HFFc6 (cell line): Measurements from ENCODE around the gene TOMM7. TPM values are rescaled to one million over a fixed set of nuclear protein-coding genes. Genes with fewer than 3 reads are reported as not detected.
A peak's percentile ranks its signal among the peaks of the same experiment; 100 is the strongest.

Experiments
- DNase-seq: peaks from one replicate; pipeline ENCODE4 v3.0.0-alpha.2; 2018
- H3K27ac Mint-ChIP-seq: 2 replicates; pipeline ENCODE4 v1.8.0; 2020; ENCODE audit warnings: mild to moderate bottlenecking, mixed read lengths
- H3K27me3 Mint-ChIP-seq: 2 replicates; pipeline ENCODE4 v1.8.0; 2021; ENCODE audit warnings: mild to moderate bottlenecking, moderate library complexity, mixed read lengths; ENCODE audit not compliant: insufficient read depth
- H3K36me3 Mint-ChIP-seq: 2 replicates; pipeline ENCODE4 v1.8.0; 2021; ENCODE audit warnings: low read depth, mixed read lengths
- H3K4me1 Mint-ChIP-seq: 2 replicates; pipeline ENCODE4 v1.8.0; 2020; ENCODE audit warnings: low read depth, mixed read lengths
- H3K4me3 Mint-ChIP-seq: 2 replicates; pipeline ENCODE4 v1.8.0; 2020; ENCODE audit warnings: mild to moderate bottlenecking, moderate library complexity, mixed read lengths
- H3K9me3 Mint-ChIP-seq: 2 replicates; pipeline ENCODE4 v1.8.0; 2020; ENCODE audit warnings: mild to moderate bottlenecking, mixed read lengths
- CTCF ChIP-seq: fragments of 200-600 bp; sonication (generic); IDR thresholded peaks from 2 replicates; pipeline ENCODE4 v1.5.0; 2021; ENCODE audit warnings: antibody characterized with exemption, mild to moderate bottlenecking
- total RNA-seq, 6 experiments: library from RNA; stranded (reverse); fragmentation: NEBNext Ultra II Directional; extraction: Animal tissue kit (Norgen Biotek cat#: 25700); gene quantifications; 2 replicates in 1 of 6; 3 replicates in 5 of 6; pipeline ENCODE4 v1.2.3, GENCODE V29; 2021

The TOMM7 gene
- total RNA-seq, 6 experiments from 2014 or later, result 234 to 372 (median 324) TPM

- peaks cover 63% of the 10 kb centered on the region for H3K36me3 Mint-ChIP-seq
- TF ChIP-seq CTCF, result no peak
- no peak for DNase-seq
- H3K4me1 Mint-ChIP-seq, result peaks cover 70% of the 10 kb centered on the region
- H3K27ac Mint-ChIP-seq, result peak overlapping the region; percentile 100
- peaks cover 25% of the 10 kb centered on the region for H3K27me3 Mint-ChIP-seq
- H3K4me3 Mint-ChIP-seq, result peak overlapping the region; percentile 97
- no peaks in the 10 kb centered on the region for H3K9me3 Mint-ChIP-seq
These were observed 35.6 kb upstream of the TOMM7 start for GRCh38 chr7:22858274-22858639.

GRCh38 chr7:22856416-22856815 is 33.8 kb upstream of the TOMM7 start:
- Mint-ChIP-seq H3K4me1 (peaks cover 62% of the 10 kb centered on the region), H3K27me3 (peaks cover 19% of the 10 kb centered on the region), H3K4me3 (peak overlapping the region; percentile 97), H3K9me3 (no peaks in the 10 kb centered on the region), H3K27ac (peak overlapping the region; percentile 100), H3K36me3 (peaks cover 50% of the 10 kb centered on the region)
- no peak for DNase-seq
- no peak for TF ChIP-seq CTCF

- no peak for TF ChIP-seq CTCF
- DNase-seq, result no peak
- Mint-ChIP-seq H3K27ac (peak overlapping the region; percentile 100), H3K9me3 (no peaks in the 10 kb centered on the region), H3K27me3 (peaks cover 19% of the 10 kb centered on the region), H3K4me1 (peaks cover 54% of the 10 kb centered on the region), H3K4me3 (peak overlapping the region; percentile 97), H3K36me3 (peaks cover 38% of the 10 kb centered on the region)
These were observed 32.4 kb upstream of the TOMM7 start for GRCh38 chr7:22855049-22855392.

GRCh38 chr7:22854158-22855048 is 31.8 kb upstream of the TOMM7 start:
- Mint-ChIP-seq H3K36me3 (peaks cover 32% of the 10 kb centered on the region), H3K4me1 (peaks cover 52% of the 10 kb centered on the region), H3K27ac (peak overlapping the region; percentile 100), H3K4me3 (peak overlapping the region; percentile 97), H3K27me3 (peaks cover 19% of the 10 kb centered on the region), H3K9me3 (no peaks in the 10 kb centered on the region)
- TF ChIP-seq CTCF, result peak; percentile 98
- DNase-seq, result peak; percentile 87

GRCh38 chr7:22853674-22854157 is 31.1 kb upstream of the TOMM7 start:
- Mint-ChIP-seq H3K9me3 (no peaks in the 10 kb centered on the region), H3K27me3 (peaks cover 17% of the 10 kb centered on the region), H3K4me1 (peaks cover 46% of the 10 kb centered on the region), H3K36me3 (peaks cover 27% of the 10 kb centered on the region), H3K27ac (peak overlapping the region; percentile 81), H3K4me3 (peak overlapping the region; percentile 97)
- no peak for DNase-seq
- no peak for TF ChIP-seq CTCF
